Umbilical cord (tissue), 2 donors: ENCODE data around the gene SYPL2. TPM values are rescaled to one million over a fixed set of nuclear protein-coding genes. Genes with fewer than 3 reads are reported as not detected.

ENCODE experiments used
- DNase-seq: peaks from one replicate; pipeline ENCODE4 v3.0.0-alpha.2; 2015; ENCODE audit warnings: low spot score
- total RNA-seq: library from RNA; depleted of rRNA; stranded (reverse); fragments of >200 nt; gene quantifications from one replicate; pipeline ENCODE4 v1.2.3, GENCODE V29; 2014; ENCODE audit warnings: low replicate concordance; ENCODE audit not compliant: insufficient read depth

SYPL2 gene
- total RNA-seq, 1 donor from 2014 or later = not detected

GRCh38 chr1:109491372-109491771 is 25.0 kb downstream of the SYPL2 start:
- DNase-seq = no peak

GRCh38 chr1:109492779-109493178 is 26.4 kb downstream of the SYPL2 start:
- DNase-seq = no peak

DNA sequence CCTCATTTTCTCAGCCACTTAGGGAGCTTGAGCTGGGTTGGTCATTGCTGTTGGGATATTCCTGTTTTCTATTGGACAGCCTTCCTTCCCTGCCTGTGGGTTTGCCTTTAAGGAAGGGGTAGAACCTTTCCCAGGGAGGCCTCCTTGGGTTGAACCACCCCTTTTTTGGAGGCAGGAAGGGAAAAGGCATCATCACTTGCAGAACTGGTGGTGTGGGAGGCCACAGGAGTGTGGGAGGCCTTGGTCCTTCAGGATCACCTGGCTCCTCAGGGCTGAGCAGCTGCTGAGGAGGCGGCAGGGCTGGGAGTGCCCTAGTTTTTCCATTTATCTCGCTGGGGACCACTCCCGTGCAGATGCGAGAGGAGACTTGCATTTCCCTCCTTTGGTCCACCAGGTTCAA is 26.9 kb downstream of the SYPL2 start:
- DNase-seq = no peak

GRCh38 chr1:109493805-109494539 is 27.6 kb downstream of the SYPL2 start, which contains the start of gene CYB561D1:
CYB561D1 (plus strand) TSS chr1:109494094; CDS start chr1:109494140, 46 bp downstream.
- peak; percentile 92 for DNase-seq

GRCh38 chr1:109495738-109496137 is 29.4 kb downstream of the SYPL2 start:
- DNase-seq = no peak

DNA sequence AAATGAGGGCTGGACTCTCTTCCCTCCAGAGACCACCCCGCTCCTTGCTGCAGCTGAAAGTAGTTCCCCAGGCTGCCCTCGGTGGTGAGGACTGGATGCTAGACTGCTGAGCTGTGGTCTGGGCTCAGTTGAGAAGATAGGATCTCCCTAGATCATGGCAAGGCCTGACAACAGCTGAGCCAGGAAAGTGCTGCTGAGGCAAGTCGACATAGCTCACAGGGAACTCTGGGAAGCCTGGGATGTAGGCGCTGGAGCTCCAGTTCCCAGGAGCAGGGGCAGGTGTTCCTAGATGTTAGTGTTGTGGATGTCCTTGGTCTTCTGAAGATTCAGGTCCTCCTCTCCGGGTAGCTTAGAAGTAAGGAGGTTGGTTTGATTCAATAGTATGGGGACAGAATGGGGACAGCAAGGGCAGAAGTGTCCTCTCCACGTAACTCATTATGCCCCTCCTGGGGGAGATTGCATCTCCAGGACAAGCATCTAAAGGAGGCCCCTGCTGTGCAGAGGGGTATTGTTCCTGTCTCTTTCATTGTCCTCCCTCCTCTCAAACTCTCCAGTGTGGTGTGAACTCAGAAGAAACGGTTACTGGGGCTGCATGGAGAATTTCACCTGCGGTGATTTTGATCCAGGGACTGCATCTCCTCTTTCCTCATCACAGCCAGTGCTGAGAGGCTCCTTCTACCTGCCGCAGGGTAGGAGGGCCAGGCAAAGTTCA is 31.3 kb downstream of the SYPL2 start:
- DNase-seq = no peak

DNA sequence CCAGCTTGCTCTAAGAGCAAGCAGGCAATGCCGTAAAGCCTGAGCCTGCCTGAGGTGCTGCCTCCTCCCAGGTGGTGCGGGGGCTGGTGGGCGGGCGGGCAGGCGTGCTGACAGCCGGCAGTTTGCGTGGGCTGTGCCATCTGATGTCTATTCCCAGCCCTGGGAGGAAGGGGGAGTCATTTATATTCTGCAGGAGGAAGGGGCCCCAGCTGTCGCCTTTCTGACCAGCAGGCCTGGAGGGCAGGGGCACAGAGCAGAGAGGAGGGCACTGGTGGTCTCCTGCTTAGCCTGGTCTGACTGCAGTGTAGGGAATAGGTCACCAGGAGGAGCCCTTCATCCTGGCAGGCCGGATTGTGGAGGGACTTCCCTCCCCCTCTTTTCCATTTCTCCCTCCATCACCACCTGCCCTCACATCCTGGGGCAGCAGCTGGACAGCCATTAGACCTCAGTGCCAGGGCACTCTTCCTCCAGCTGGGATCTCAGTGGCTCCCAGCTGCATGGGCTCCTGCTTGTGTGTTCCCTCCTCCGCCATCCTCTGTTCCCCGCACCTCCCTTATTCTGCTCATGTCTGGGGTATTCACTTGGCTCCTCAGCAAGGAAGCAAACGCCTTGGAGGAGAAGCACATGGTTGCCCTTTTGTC is 31.9 kb downstream of the SYPL2 start:
- no peak for DNase-seq

GRCh38 chr1:109499081-109499480 is 32.7 kb downstream of the SYPL2 start:
- no peak for DNase-seq

DNA sequence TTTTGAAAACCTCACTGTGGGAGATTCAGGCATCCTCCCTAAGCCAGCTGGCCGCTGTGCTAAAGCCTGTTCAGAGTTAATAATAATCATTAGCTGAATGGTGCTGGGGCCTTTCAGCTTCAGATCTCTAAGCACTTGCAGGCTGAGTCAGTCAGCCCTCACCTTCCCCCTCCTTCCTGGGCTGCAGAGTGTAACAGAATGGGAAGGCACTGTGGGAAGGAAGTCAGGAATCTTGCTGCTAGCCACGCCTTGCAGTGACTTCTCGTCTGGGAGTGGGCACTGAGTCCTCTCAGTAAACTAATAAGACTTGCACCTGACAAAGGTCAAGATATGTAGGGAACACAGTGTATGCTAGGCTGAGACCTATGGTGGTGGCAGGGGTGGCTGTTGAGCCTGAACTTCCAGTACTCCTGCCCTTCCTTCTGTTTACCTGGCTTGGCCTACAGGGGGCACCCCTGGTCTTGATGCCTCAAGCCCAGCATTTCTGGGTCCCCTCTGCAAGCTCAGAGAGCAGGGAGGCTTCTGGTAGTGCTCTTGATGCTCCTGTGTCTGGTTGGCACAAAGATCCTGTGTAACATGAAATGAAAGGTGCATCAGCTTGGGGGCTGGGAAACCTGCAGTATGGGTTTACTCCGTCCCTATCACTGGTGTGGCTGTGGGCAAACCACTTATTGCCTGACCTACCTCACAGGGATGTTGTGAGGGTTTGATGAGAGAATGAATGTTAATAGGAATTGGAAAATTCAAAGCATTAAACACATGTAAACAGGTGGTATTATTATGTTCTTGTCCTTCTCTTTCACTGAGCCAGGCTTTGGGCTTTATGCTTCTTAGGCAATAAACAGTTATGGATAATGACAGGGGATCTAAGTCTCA is 33.6 kb downstream of the SYPL2 start:
- DNase-seq = no peak

DNA sequence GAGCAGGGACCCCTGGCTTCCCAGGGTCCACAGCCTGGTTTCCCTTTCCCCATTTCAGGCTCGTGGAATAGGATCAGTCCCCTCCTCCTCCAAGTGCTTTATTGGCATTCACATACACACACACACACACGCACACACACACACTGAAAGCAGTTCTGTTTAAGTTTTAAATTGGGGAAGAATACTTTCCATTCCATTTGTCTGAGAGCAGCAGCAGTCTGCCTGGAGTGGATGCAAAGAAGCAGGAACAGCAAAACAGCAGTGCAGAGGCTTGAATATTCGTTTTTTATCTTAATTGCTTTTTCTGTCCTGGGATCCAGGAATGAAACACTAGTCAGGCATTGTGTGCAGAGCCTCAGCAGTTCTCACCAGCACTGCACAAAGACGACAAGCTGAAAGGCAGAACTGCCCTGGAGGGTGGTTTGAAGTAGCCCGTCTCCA is 34.6 kb downstream of the SYPL2 start:
- DNase-seq = peak; percentile 83

- peak; percentile 26 for DNase-seq
These were observed 35.5 kb downstream of the SYPL2 start for GRCh38 chr1:109501644-109502363.

GRCh38 chr1:109502364-109502851 is 36.1 kb downstream of the SYPL2 start:
- no peak for DNase-seq

DNA sequence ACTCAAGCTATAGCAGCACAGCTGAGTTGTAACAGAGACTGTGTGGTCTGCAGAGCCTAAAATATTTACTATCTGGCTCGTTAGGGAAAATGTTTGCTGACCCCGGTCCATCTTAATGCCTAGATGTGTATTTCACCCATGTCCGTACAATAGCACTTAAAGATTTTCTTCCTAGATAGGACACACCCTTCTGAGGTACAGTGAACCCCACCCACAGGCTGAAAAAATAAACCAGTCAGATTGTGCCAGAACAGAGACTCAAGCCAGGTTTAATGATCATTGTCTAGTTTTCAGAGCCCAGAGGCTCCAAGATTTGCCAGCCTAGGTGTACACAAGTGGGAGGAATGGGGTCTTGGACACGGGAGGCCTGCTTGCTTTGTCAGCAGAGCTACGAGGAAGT is 37.6 kb downstream of the SYPL2 start:
- DNase-seq = no peak

DNA sequence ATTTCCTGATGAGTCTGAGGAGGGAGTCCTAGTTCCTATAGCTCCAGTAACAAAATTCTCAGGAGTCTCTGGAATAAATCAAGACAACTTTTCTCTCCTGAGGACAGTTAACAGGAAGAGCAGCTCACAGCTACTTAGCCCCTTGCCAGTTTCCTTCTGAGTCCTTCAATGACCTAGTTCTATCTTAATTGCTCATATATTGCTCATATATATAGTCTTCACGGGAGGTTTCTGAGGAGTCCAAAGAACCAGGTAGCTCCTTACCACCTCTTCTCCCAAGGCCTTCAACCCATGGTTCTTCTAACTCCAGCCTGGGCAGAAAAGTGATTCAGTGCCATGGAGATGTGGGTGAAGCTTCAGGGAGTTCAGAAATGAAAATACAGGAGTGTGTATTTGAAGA is 38.6 kb downstream of the SYPL2 start:
- no peak for DNase-seq

DNA sequence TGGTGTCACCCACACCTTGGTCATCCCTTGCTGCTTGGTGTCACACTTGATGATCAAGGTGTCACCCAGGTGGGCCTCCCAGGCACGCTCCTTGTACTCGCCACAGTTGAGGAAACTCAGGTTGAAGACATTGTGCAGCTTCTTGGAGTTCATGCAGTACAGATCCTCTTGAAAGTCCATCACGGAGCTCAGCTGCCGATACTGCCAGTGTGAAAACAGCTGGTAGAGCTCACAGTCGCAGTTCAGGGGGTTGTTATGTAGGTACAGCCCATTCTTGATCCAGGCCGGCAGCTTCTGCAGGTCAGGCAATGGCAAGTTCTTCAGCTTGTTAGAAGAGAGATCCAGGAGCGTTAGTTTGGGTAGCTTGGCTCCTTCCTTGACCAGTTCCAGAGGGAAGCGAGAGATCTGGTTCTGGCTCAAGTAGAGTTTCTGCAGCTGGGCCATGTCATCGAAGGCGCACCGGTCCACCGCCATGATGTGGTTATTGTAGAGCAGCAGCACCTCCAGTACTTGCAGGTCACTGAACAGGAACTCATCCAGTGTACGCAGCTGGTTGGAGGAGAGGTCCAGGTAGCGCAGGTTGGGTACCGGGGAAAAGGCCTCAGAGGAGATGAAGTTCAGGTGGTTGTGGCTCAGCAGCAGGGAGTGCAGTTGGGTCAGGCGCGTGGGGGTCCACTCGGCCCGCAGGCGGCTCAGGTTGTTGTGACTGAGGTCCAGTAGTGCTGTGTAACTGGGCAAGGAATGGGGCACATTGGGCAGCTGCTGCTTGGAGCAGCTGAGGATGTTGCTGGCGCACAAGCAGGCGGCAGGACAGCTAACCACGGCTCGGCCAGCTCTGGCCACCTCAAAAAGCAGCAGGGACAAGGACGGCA is 41.9 kb downstream of the SYPL2 start:
- no peak for DNase-seq

DNA sequence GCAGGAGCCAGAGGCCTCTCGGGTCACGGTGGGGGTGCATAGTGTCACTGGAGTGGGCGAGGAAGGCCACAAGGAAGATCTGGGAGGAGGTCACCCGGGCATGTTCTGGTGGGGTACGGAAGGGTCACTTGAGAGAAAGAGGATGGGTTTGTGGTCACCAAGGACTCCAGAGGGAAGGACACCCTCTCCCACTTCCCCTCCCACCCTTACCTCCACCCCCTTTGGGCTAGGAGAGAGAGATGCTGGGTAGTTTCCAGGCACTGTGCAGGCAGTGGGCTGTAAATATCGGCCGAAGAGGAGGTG is 42.5 kb downstream of the SYPL2 start:
- no peak for DNase-seq

- DNase-seq = peak; percentile 50
These were observed 43.1 kb downstream of the SYPL2 start, which contains the start of gene AMIGO1 for GRCh38 chr1:109509176-109510134. AMIGO1 (minus strand) TSS chr1:109509727; CDS start chr1:109508912, 815 bp downstream.

- DNase-seq = no peak
These were observed 46.9 kb downstream of the SYPL2 start for GRCh38 chr1:109513110-109513710.
